Astrocyte of the cerebellum (primary cell): ENCODE results near the gene TP53BP1.
A peak's percentile ranks its signal among the peaks of the same experiment; 100 is the strongest.

ENCODE experiments used
- DNase-seq: peaks from one replicate; pipeline ENCODE4 v3.0.0-alpha.2; 2011; ENCODE audit warnings: low read depth
- H3K4me3 ChIP-seq: 2 replicates; pipeline ENCODE4 v1.5.1; 2011; ENCODE audit warnings: mild to moderate bottlenecking, low read depth, low read length, moderate library complexity
- CTCF ChIP-seq: IDR thresholded peaks from 2 replicates; pipeline ENCODE4 v1.5.1; 2012; ENCODE audit warnings: low read length, low read depth, moderate library complexity, mild to moderate bottlenecking; ENCODE audit errors: missing control alignments
- in situ Hi-C: cut with HindIII; loops from 2 replicates; pipeline ENCODE4 v1.10.0; 2017; ENCODE audit warnings: low sequenced_read_pairs

Gene TP53BP1

GRCh38 chr15:43518197-43518761 lies 25.3 kb upstream of the TP53BP1 start:
- in situ Hi-C loops: no loop called here
- peak overlapping the region; percentile 68 for H3K4me3 ChIP-seq
- TF ChIP-seq CTCF: no peak
- DNase-seq: peak; percentile 12

GRCh38 chr15:43517354-43518196 lies 24.6 kb upstream of the TP53BP1 start, which contains the start of gene MAP1A:
MAP1A (plus strand) TSS chr15:43517608; CDS start chr15:43521474, 3,866 bp downstream.
- H3K4me3 ChIP-seq: peak within 1 kb of the TSS; percentile 68
- peak; percentile 16 for DNase-seq
- no peak for TF ChIP-seq CTCF
- in situ Hi-C loops: no loop called here

- in situ Hi-C loops: no loop called here
- peak overlapping the region; percentile 68 for H3K4me3 ChIP-seq
- no peak for TF ChIP-seq CTCF
- DNase-seq: no peak
Measured at GRCh38 chr15:43516801-43517353, 23.9 kb upstream of the TP53BP1 start.

GRCh38 chr15:43516185-43516584 lies 23.2 kb upstream of the TP53BP1 start:
- in situ Hi-C loops: no loop called here
- no peak for TF ChIP-seq CTCF
- peak overlapping the region; percentile 68 for H3K4me3 ChIP-seq
- no peak for DNase-seq

GRCh38 chr15:43515741-43516140 lies 22.8 kb upstream of the TP53BP1 start:
- no peak for TF ChIP-seq CTCF
- no peak overlapping the region for H3K4me3 ChIP-seq
- in situ Hi-C loops: no loop called here
- DNase-seq: no peak

GRCh38 chr15:43514241-43515057 lies 21.5 kb upstream of the TP53BP1 start:
- peak; percentile 81 for TF ChIP-seq CTCF
- no peak overlapping the region for H3K4me3 ChIP-seq
- DNase-seq: no peak
- in situ Hi-C loops: loop anchor here (5.0 kb wide), 1 partner anchor 37 kb away; no protein-coding TSS in a partner anchor
